Measurements from ENCODE around the gene VMO1.

VMO1 gene

GRCh38 chr17:4766201-4766600 is 20.0 kb downstream of the VMO1 start:
- in situ Hi-C loops (cut with MboI; ENCODE audit: low sequenced_read_pairs) = no loop called here

GRCh38 chr17:4764595-4764994 is 21.6 kb downstream of the VMO1 start:
- in situ Hi-C loops (cut with MboI; ENCODE audit: low sequenced_read_pairs) = no loop called here

GRCh38 chr17:4759776-4760236 is 26.4 kb downstream of the VMO1 start:
- in situ Hi-C loops (cut with MboI; ENCODE audit: low sequenced_read_pairs) = no loop called here

DNA sequence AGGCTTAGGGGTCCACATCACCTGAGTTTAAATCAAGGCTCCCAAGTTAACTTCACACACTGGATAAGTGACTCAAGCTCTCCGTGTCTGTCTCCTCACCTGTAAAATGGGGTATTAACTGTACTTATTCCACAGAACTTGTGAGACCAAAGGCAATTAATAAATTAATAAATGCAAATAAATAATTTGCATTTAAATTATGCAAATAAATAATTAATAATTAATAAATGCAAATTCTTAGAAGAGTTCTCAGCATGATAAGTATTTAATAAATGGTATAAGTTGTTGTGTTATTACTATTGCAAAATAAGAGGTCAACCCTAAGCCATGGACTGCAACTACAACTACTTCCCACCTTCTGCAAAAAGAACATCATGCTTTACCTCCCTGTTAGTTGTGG is 32.8 kb downstream of the VMO1 start:
- in situ Hi-C loops (cut with MboI; ENCODE audit: low sequenced_read_pairs) = no loop called here

GRCh38 chr17:4751932-4752331 is 34.2 kb downstream of the VMO1 start:
- in situ Hi-C loops (cut with MboI; ENCODE audit: low sequenced_read_pairs) = no loop called here

DNA sequence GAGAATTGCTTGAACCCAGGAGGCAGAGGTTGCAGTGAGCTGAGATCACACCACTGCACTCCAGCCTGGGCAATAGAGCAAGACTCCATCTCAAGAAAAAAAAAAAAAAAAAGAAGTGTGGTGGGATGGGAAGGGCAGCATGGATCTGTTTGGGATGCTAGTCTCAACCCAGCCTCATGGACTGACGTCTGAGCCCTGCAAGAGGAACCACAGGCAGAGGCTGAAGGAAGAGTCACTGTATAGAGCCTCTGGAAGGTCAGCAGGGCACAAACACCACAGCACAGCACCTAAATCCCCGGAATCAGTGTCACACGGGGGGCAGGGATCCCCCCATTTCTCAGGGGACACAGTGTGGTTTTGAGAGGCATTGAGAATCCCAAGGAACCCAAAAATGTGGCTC is 35.6 kb downstream of the VMO1 start:
- in situ Hi-C loops (cut with MboI; ENCODE audit: low sequenced_read_pairs) = no loop called here

DNA sequence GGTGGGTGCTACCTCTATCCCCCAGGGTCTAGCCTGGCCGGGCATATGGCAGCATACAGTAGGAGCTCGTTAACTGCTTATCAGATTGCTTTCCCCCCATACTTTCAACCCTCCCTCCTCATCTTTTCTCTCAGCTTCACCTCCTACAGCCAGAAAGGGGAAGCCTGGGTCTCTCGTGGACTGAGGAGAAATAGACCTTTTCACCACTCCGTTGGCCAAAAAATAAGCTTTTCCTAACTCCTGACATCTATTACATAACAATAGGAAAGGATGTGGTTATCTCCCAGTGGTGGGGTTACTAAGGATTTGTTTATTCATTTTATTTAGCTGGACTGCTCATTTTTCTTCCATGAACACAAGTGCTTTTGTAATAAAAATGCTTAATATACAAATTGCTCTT is 37.5 kb downstream of the VMO1 start:
- in situ Hi-C loops (cut with MboI; ENCODE audit: low sequenced_read_pairs) = no loop called here

- in situ Hi-C loops (cut with MboI; ENCODE audit: low sequenced_read_pairs) = no loop called here
Measured at GRCh38 chr17:4747847-4748246, 38.3 kb downstream of the VMO1 start.

DNA sequence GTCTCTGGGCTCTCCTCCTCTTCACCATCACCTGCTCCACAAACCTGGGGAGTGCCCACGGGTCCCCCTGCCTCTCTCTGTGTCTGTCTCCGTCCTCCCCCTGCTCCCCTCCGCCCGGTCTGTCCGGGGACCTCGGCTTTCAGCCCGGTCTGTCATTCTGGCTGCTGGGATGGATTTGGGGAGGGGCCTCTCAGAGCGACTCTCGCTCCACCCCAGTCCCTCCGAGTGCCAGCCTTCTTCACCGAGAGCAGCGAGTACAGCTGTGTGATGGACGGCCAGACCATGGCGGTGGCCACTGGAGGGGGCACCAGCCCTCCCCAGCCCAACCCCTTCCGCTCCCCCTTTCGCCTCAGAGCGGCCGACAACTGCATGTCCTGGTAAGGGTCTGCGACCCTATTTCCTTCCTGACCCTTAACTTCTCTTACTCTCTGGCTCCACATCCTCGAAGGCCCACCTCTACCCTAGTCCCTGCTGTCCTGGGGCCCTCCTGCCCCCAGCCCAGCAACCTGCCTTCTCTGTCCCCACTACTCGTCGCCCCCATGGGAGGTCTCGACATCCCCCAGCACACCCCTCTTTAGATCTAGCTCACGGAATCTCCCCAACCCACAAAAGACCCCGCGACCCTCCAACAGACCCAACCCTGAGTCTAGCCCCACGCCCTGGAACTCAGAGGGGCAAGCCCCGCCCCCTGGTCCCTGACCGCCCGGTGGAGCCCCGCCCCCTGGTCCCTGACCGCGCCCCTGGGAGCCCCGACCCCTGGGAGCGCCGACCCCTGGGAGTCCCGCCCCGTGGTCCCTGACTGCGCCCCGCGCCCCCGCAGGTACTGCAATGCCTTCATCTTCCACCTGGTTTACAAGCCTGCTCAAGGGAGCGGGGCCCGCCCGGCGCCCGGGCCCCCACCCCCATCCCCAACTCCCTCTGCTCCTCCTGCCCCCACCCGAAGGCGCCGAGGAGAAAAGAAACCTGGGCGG is 40.9 kb downstream of the VMO1 start:
- in situ Hi-C loops (cut with MboI; ENCODE audit: low sequenced_read_pairs) = no loop called here

GRCh38 chr17:4743898-4744297 is 42.3 kb downstream of the VMO1 start:
- in situ Hi-C loops (cut with MboI; ENCODE audit: low sequenced_read_pairs) = no loop called here

- in situ Hi-C loops (cut with MboI; ENCODE audit: low sequenced_read_pairs) = no loop called here
Measured at GRCh38 chr17:4743216-4743615, 42.9 kb downstream of the VMO1 start.

DNA sequence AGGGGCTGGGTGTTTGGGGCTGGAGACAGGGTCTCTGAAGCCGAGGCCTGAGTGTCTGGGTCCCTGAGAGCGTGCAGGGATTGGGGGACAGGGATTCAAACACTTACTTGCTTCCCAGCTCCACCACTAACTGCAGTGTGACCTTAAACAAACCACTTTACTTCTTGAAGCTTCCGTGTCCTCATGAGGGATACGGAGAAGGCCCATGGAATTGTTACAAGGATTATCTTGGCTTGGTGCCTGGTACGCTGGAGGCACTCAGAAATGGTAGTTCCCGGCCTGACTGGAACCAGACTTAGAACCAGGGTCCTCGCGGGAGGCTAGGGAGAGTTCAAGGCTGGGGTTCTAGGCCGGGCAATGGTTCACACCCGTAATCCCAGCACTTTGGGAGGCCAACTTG is 43.5 kb downstream of the VMO1 start:
- in situ Hi-C loops (cut with MboI; ENCODE audit: low sequenced_read_pairs) = no loop called here

- in situ Hi-C loops (cut with MboI; ENCODE audit: low sequenced_read_pairs) = no loop called here
Measured at GRCh38 chr17:4742133-4742532, 44.0 kb downstream of the VMO1 start.

- in situ Hi-C loops (cut with MboI; ENCODE audit: low sequenced_read_pairs) = no loop called here
Measured at GRCh38 chr17:4741544-4741943, 44.6 kb downstream of the VMO1 start.

DNA sequence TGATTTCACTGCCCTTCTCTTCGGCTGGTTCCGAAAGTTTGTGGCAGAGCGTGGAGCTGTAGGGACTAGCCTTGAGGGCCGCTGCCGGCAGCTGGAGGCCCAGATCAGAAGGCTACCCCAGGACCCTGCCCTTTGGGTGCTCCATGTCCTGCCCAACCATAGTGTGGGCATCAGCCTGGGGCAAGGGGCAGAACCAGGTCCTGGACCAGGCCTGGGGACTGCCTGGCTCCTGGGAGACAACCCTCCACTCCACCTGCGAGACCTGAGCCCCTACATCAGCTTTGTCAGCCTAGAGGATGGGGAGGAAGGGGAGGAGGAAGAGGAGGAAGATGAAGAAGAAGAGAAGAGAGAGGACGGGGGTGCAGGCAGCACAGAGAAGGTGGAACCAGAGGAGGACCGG is 45.6 kb downstream of the VMO1 start:
- in situ Hi-C loops (cut with MboI; ENCODE audit: low sequenced_read_pairs) = no loop called here

DNA sequence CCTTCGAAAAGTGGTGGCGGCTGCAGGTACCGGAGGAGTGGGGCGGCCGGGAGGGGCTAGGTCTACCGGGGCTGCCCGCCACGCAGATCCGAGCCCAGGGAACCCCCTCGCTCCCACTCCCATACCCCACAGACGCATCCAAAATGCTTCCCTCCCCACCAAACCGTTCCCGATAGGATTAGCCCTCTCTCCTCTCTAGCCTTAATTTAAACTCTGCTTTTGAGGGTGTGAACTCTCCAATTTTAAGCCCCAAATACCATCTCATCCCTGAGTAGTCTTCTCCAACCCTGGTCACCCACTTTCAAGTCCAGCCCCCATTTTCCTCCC is 46.2 kb downstream of the VMO1 start:
- in situ Hi-C loops (cut with MboI; ENCODE audit: low sequenced_read_pairs) = no loop called here

DNA sequence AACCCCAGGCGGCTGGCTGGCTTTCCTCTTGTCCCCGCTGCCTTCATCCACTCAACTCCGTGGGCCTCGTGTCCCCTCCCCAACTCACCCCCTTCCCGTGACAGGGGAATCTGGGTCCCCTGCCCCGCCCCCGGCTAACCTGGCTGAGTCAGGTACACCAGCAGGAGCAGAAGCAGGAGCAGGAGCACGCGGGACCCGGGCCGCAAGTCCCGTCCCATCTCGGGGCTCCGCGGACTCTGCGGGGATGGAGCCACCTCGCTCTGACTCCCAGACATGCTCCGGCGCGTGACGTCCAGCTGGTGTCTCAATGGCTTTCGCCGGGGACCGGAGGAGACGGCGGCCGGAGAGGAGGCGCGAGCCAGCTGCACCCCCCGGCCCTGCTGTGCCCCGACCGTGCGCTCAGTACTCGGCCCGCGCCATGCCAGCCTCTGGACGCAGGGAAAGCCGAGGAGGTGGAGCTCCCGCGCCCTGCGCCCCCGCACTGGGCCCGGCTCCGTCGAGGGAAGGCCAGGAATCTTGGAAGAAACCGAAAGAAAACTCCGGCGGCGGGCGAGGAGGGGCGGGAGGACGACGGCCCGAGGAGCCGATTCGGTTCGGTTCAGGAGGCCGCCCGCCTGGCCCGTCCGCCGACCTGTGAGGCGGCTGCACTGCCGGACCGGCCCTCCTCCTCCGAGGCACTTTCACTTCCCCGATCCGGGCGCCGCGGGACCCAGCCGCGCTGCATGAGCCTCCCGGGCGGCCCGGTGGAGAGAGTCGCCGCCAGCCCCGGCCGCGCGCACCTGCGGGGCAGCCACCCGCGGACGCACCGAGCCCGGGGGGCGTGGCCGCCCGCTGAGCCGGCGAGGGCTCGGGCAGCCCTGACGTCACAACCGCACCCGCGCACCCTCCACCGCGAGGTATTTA is 46.8 kb downstream of the VMO1 start, which contains the start of the genes CXCL16 and ZMYND15:
Gene CXCL16, minus strand, starts transcription at position 807 of the 903 bp plus-strand sequence. Its CDS starts 589 bp downstream, at position 218.
Gene ZMYND15, plus strand, starts transcription at position 712 of the 903 bp plus-strand sequence. CDS start 716 bp downstream, outside the sequence.
- in situ Hi-C loops (cut with MboI; ENCODE audit: low sequenced_read_pairs) = no loop called here

- in situ Hi-C loops (cut with MboI; ENCODE audit: low sequenced_read_pairs) = no loop called here
Measured at GRCh38 chr17:4738136-4739121, 47.7 kb downstream of the VMO1 start.

DNA sequence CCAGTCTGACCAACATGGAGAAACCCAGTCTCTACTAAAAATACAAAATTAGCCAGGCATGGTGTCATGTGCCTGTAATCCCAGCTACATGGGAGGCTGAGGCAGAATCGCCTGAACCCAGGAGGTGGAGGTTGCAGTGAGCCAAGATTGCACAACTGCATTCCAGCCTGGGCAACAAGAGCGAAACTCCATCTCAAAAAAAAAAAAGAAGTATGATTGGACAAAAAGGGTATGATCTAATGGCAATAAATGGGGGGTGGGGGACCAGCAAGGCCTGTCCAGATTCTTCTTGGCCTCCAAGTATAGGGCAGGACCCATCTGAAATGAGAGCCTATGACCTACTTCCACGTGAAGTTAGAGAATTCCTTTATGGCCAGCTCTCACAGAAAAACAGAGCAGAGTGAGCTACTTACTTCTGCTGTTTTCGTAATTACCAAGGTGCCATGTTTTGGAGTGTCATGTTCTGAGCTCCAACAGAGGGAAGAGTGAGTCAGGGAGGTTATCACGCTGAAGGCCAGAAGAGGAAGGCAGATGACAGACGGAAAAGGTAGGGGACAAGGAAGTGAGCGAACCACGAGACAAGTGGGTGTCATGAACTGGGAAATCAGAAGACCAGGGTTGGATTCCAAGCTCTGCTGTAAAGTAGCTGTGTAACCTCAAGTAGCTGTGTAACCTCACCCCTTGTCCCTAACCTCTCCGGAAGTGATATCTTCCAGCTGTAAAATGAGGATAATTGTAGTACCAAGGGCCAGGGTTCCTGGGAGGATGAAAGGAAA is 50.1 kb downstream of the VMO1 start:
- in situ Hi-C loops (cut with MboI; ENCODE audit: low sequenced_read_pairs) = no loop called here

Measured in HL-60/S4 treated with phorbol 12-myristate 13-acetate at 8.2 ng/mL for 4 days and 3 days (cell line).